Keratinocyte (primary cell): ENCODE data around the gene BABAM2. TPM values are rescaled to one million over a fixed set of nuclear protein-coding genes. Genes with fewer than 3 reads are reported as not detected.

Experiments used
- DNase-seq: peaks from one replicate; pipeline ENCODE4 v3.0.0-alpha.2; 2011; ENCODE audit warnings: low read depth, missing footprints, low spot score
- FAIRE-seq: peaks from 2 replicates; lab custom pipeline; 2011; peaks lifted over from hg19 to GRCh38; lab: Jason Lieb, UNC
- H2AFZ ChIP-seq: 2 replicates; pipeline ENCODE4 v1.6.0; 2012; ENCODE audit warnings: low read length, control low read depth, inconsistent platforms; ENCODE audit not compliant: control insufficient read depth
- H3K27ac ChIP-seq: 2 replicates; pipeline ENCODE4 v1.5.1; 2011; ENCODE audit warnings: low read length; ENCODE audit not compliant: control insufficient read depth, insufficient read depth
- H3K27me3 ChIP-seq: 3 replicates; pipeline ENCODE4 v1.6.0; 2011; ENCODE audit warnings: low read length; ENCODE audit not compliant: control insufficient read depth, insufficient read depth; ENCODE audit errors: extremely low read depth
- H3K36me3 ChIP-seq, 2 experiments: 2 replicates in 1 of 2; 3 replicates in 1 of 2; pipeline ENCODE4 v1.5.1; 2011; ENCODE audit warnings: low read length in 2 of 2, mild to moderate bottlenecking in 1 of 2; ENCODE audit not compliant: control insufficient read depth in 2 of 2, insufficient read depth in 2 of 2; ENCODE audit errors: extremely low read depth in 1 of 2
- H3K4me1 ChIP-seq: 3 replicates; pipeline ENCODE4 v1.5.1; 2011; ENCODE audit warnings: low read length; ENCODE audit not compliant: control insufficient read depth, insufficient read depth; ENCODE audit errors: extremely low read depth
- H3K4me2 ChIP-seq: 3 replicates; pipeline ENCODE4 v1.6.0; 2011; ENCODE audit warnings: low read depth, low read length; ENCODE audit not compliant: control insufficient read depth, insufficient read depth; ENCODE audit errors: extremely low read depth
- H3K4me3 ChIP-seq, 3 experiments: fragments of 200-600 bp in 1 of 3; sonication (generic) in 1 of 3; 2 replicates in 2 of 3; 3 replicates in 1 of 3; pipeline ENCODE4 v1.5.1; 2011 to 2016; ENCODE audit warnings: low read length in 3 of 3, mild to moderate bottlenecking in 3 of 3, control low read depth in 2 of 3, inconsistent platforms in 1 of 3, low read depth in 1 of 3, mixed read lengths in 1 of 3, mixed run types in 1 of 3, moderate library complexity in 1 of 3; ENCODE audit not compliant: control insufficient read depth in 2 of 3, insufficient read depth in 2 of 3; ENCODE audit errors: extremely low read depth in 1 of 3
- H3K79me2 ChIP-seq: 2 replicates; pipeline ENCODE4 v1.6.0; 2012; ENCODE audit warnings: low read length; ENCODE audit not compliant: control insufficient read depth, insufficient read depth
- H3K9ac ChIP-seq: 3 replicates; pipeline ENCODE4 v1.6.0; 2011; ENCODE audit warnings: low read length; ENCODE audit not compliant: control insufficient read depth, insufficient read depth; ENCODE audit errors: extremely low read depth
- H3K9me1 ChIP-seq: 3 replicates; pipeline ENCODE4 v1.6.0; 2011; ENCODE audit warnings: low read length; ENCODE audit not compliant: control insufficient read depth, insufficient read depth; ENCODE audit errors: extremely low read depth
- H3K9me3 ChIP-seq: 2 replicates; pipeline ENCODE4 v1.5.1; 2012; ENCODE audit warnings: low read depth, low read length; ENCODE audit not compliant: control insufficient read depth
- H4K20me1 ChIP-seq: 3 replicates; pipeline ENCODE4 v1.6.0; 2011; ENCODE audit warnings: low read length; ENCODE audit not compliant: control insufficient read depth, insufficient read depth; ENCODE audit errors: extremely low read depth
- CTCF ChIP-seq, 3 experiments: IDR thresholded peaks in 1 of 3; conservative IDR thresholded peaks in 1 of 3; optimal IDR thresholded peaks in 1 of 3; 2 replicates in 2 of 3; 3 replicates in 1 of 3; pipeline versions ENCODE3 to v1.5.1; 2011; ENCODE audit warnings: low read length in 3 of 3, mild to moderate bottlenecking in 3 of 3, moderate library complexity in 2 of 3, control low read depth in 1 of 3, inconsistent platforms in 1 of 3; ENCODE audit not compliant: insufficient read depth in 2 of 3; ENCODE audit errors: extremely low read depth in 1 of 3
- EZH2 ChIP-seq: IDR thresholded peaks from one replicate; pipeline ENCODE4 v1.6.1; 2012; ENCODE audit warnings: inconsistent platforms, mild to moderate bottlenecking, low read length, moderate library complexity
- dilution Hi-C: fragments of 300-500 bp; cut with MboI; formaldehyde crosslinking; loops from one replicate; pipeline ENCODE4 v1.7.0; 2020; ENCODE audit warnings: low sequenced_read_pairs; ENCODE audit not compliant: extremely low pct_ligation_motif_present
- polyA plus RNA-seq, 5 experiments: library from polyadenylated mRNA; depleted of rRNA in 3 of 5; stranded (reverse) in 3 of 5; stranded (forward) in 1 of 5; unstranded in 1 of 5; fragments of >200 nt; gene quantifications; 1 replicate in 1 of 5; 2 replicates in 3 of 5; 3 replicates in 1 of 5; pipeline versions ENCODE4 v1.2.1 to v1.2.3, GENCODE V29; 2011 to 2012; ENCODE audit warnings: missing spikeins in 2 of 5, low read depth in 1 of 5, low replicate concordance in 1 of 5

The BABAM2 gene
- polyA plus RNA-seq, 1 donor (not counting 4 experiments of a cell fraction or from before 2014, with no cell fraction given): 29.8 TPM

GRCh38 chr2:28137221-28137620, 246.7 kb downstream of the BABAM2 start:
- no peak overlapping the region for H3K4me3 ChIP-seq
- H2AFZ ChIP-seq: no peak overlapping the region
- DNase-seq: no peak
- H3K79me2 ChIP-seq: no peaks in the 10 kb centered on the region
- dilution Hi-C loops: no loop called here
- no peaks in the 10 kb centered on the region for H3K36me3 ChIP-seq
- H4K20me1 ChIP-seq: no peaks in the 10 kb centered on the region
- H3K9me1 ChIP-seq: no peaks in the 10 kb centered on the region
- no peaks in the 10 kb centered on the region for H3K27me3 ChIP-seq
- peaks cover 21% of the 10 kb centered on the region for H3K4me1 ChIP-seq
- H3K4me2 ChIP-seq: no peak overlapping the region
- peak; percentile 90 for FAIRE-seq
- no peak overlapping the region for H3K9ac ChIP-seq
- TF ChIP-seq EZH2: no peak
- no peak for TF ChIP-seq CTCF (optimal IDR thresholded peaks at IDR 0.05 in 1 of 3, IDR thresholded peaks at IDR 0.05 in 1 of 3, conservative IDR thresholded peaks at IDR 0.05 in 1 of 3; ENCODE audit: extremely low read depth in 1 of 3, insufficient read depth in 2 of 3, low read length in 3 of 3)
- no peak overlapping the region for H3K27ac ChIP-seq
- no peaks in the 10 kb centered on the region for H3K9me3 ChIP-seq

- no peak overlapping the region for H3K9ac ChIP-seq
- H3K36me3 ChIP-seq: no peaks in the 10 kb centered on the region
- dilution Hi-C loops: no loop called here
- H4K20me1 ChIP-seq: no peaks in the 10 kb centered on the region
- H3K4me2 ChIP-seq: no peak overlapping the region
- TF ChIP-seq CTCF (optimal IDR thresholded peaks at IDR 0.05 in 1 of 3, IDR thresholded peaks at IDR 0.05 in 1 of 3, conservative IDR thresholded peaks at IDR 0.05 in 1 of 3; ENCODE audit: extremely low read depth in 1 of 3, insufficient read depth in 2 of 3, low read length in 3 of 3) (no peak), EZH2 (no peak)
- no peak overlapping the region for H3K27ac ChIP-seq
- H3K9me3 ChIP-seq: no peaks in the 10 kb centered on the region
- no peaks in the 10 kb centered on the region for H3K27me3 ChIP-seq
- H3K9me1 ChIP-seq: no peaks in the 10 kb centered on the region
- H2AFZ ChIP-seq: no peak overlapping the region
- no peak for DNase-seq
- no peaks in the 10 kb centered on the region for H3K4me1 ChIP-seq
- H3K79me2 ChIP-seq: no peaks in the 10 kb centered on the region
- no peak for FAIRE-seq
- H3K4me3 ChIP-seq: no peak overlapping the region
Observed at GRCh38 chr2:28142386-28142785, 251.9 kb downstream of the BABAM2 start.
